HG03045 (cell line): Measurements from ENCODE around the gene CA9.
"Not testable (repeated sequence)": the region's sequence is repeated elsewhere in the genome, so short reads cannot be mapped to it uniquely, and the experiment has no call there.

ENCODE experiments used
- ATAC-seq: cut with Tn5 transposase; IDR thresholded peaks from one replicate; pipeline ENCODE4 v1.9.1; 2021; ENCODE audit warnings: mild to moderate bottlenecking, moderate library complexity; ENCODE audit not compliant: unreplicated experiment

Gene CA9

GRCh38 chr9:35673132-35674024 is at the start of gene CA9:
Gene CA9 (plus strand): TSS chr9:35673928. CDS start chr9:35673960, 32 bp downstream.
- no peak for ATAC-seq

GRCh38 chr9:35627575-35627974 is 46.2 kb upstream of the CA9 start:
- ATAC-seq = no peak

GRCh38 chr9:35628389-35628991 is 45.2 kb upstream of the CA9 start:
- ATAC-seq = no peak

- no peak for ATAC-seq
Measured at GRCh38 chr9:35629597-35629996, 44.1 kb upstream of the CA9 start.

GRCh38 chr9:35635730-35636129 is 38.0 kb upstream of the CA9 start:
- ATAC-seq = no peak

- ATAC-seq = no peak
Measured at GRCh38 chr9:35636135-35636876, 37.4 kb upstream of the CA9 start.

- not testable (repeated sequence) for ATAC-seq
Measured at GRCh38 chr9:35636877-35637246, 36.9 kb upstream of the CA9 start.

GRCh38 chr9:35637427-35637955 is 36.2 kb upstream of the CA9 start:
- ATAC-seq = not testable (repeated sequence)

GRCh38 chr9:35638751-35639150 is 35.0 kb upstream of the CA9 start:
- not testable (repeated sequence) for ATAC-seq

GRCh38 chr9:35639225-35639624 is 34.5 kb upstream of the CA9 start:
- ATAC-seq = not testable (repeated sequence)

GRCh38 chr9:35639631-35640030 is 34.1 kb upstream of the CA9 start:
- ATAC-seq = no peak

- not testable (repeated sequence) for ATAC-seq
Measured at GRCh38 chr9:35640431-35640830, 33.3 kb upstream of the CA9 start.

GRCh38 chr9:35641478-35641877 is 32.2 kb upstream of the CA9 start:
- not testable (repeated sequence) for ATAC-seq

GRCh38 chr9:35643046-35643445 is 30.7 kb upstream of the CA9 start:
- ATAC-seq = no peak

- ATAC-seq = not testable (repeated sequence)
Measured at GRCh38 chr9:35645736-35646135, 28.0 kb upstream of the CA9 start.

GRCh38 chr9:35646153-35646532 is 27.6 kb upstream of the CA9 start:
- ATAC-seq = peak; percentile 1

- peak; percentile 81 for ATAC-seq
Measured at GRCh38 chr9:35646533-35647265, 27.0 kb upstream of the CA9 start.

GRCh38 chr9:35649431-35650340 is 24.0 kb upstream of the CA9 start:
- no peak for ATAC-seq

GRCh38 chr9:35650341-35651158 is 23.2 kb upstream of the CA9 start, which contains the start of gene SIT1:
Gene SIT1 (minus strand): TSS chr9:35650931. CDS start chr9:35650853, 78 bp downstream.
- ATAC-seq = no peak
